ENCODE data around the gene SFMBT1. TPM values are rescaled to one million over a fixed set of nuclear protein-coding genes. Genes with fewer than 3 reads are reported as not detected.

Gene SFMBT1
- total RNA-seq, 2 experiments from 2014 or later: 12.9 to 18.1 TPM

DNA sequence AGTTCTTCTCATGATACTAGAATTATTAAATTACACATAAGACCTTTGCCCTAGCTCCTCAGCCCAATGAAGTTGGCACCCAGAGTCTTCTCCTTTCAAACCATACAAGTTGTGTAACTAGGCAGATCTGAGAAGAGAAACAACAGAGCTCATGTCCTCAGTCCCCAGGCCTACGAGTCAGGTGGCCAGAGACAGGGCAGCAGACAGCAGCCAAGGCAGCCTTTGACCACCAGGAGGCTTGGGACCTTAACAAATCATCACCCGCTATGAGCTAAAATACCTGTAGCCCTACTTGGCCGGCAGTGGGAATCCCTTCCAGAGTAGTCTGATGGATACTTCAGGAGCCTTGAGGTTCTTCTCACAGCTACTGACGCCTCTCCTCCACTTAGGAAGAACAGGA is 166.8 kb downstream of the SFMBT1 start:
- TF ChIP-seq EZH2phosphoT487 (IDR thresholded peaks at IDR 0.05; ENCODE audit: borderline replicate concordance, low read depth, low read length): no peak
- TF ChIP-seq, protein P1, sequence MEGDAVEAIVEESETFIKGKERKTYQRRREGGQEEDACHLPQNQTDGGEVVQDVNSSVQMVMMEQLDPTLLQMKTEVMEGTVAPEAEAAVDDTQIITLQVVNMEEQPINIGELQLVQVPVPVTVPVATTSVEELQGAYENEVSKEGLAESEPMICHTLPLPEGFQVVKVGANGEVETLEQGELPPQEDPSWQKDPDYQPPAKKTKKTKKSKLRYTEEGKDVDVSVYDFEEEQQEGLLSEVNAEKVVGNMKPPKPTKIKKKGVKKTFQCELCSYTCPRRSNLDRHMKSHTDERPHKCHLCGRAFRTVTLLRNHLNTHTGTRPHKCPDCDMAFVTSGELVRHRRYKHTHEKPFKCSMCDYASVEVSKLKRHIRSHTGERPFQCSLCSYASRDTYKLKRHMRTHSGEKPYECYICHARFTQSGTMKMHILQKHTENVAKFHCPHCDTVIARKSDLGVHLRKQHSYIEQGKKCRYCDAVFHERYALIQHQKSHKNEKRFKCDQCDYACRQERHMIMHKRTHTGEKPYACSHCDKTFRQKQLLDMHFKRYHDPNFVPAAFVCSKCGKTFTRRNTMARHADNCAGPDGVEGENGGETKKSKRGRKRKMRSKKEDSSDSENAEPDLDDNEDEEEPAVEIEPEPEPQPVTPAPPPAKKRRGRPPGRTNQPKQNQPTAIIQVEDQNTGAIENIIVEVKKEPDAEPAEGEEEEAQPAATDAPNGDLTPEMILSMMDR (conservative IDR thresholded peaks at IDR 0.05; ENCODE audit: low read length): no peak
- Histone ChIP-seq H3K4me1 (ENCODE audit: insufficient read depth, low read length, poor library complexity, severe bottlenecking) (peaks cover 5% of the 10 kb centered on the region), H4K20me1 (ENCODE audit: insufficient read depth, low read length) (no peaks in the 10 kb centered on the region), H2AFZ (ENCODE audit: low read length) (no peak overlapping the region), H3K9me3 (ENCODE audit: low read length) (no peaks in the 10 kb centered on the region), H3K27ac (ENCODE audit: low read depth, low read length, poor library complexity, severe bottlenecking) (no peak overlapping the region), H3K36me3 (ENCODE audit: insufficient read depth, low read length) (no peaks in the 10 kb centered on the region), H3K4me3 (ENCODE audit: low read depth, low read length, poor library complexity, severe bottlenecking) (no peak overlapping the region), H3K4me2 (ENCODE audit: low read length) (no peak overlapping the region), H3K9me2 (ENCODE audit: insufficient read depth, low read length) (no peaks in the 10 kb centered on the region), H3K79me2 (ENCODE audit: insufficient read depth, low read depth, low read length) (no peaks in the 10 kb centered on the region)
- ChIA-PET POLR2A (interaction anchor here (0.8 to 1.1 kb wide), 2 partner anchors 18 to 24 kb away, joined by 3 to 4 read pairs; partner anchors contain the start of gene STIMATE), CTCF (ENCODE audit: unreplicated experiment) (no interaction called here)
- DNase-seq (ENCODE audit: low spot score): no peak
- intact Hi-C loops (cut with micrococcal nuclease; ENCODE audit: unreplicated experiment): no loop called here
- BruUV-seq (replicated peaks): no TSS peak

GRCh38 chr3:52877085-52877484 is 168.8 kb downstream of the SFMBT1 start:
- intact Hi-C loops (cut with micrococcal nuclease; ENCODE audit: unreplicated experiment): no loop called here
- DNase-seq (ENCODE audit: low spot score): no peak
- Histone ChIP-seq H3K36me3 (ENCODE audit: insufficient read depth, low read length) (no peaks in the 10 kb centered on the region), H3K9me2 (ENCODE audit: insufficient read depth, low read length) (no peaks in the 10 kb centered on the region), H3K4me3 (ENCODE audit: low read depth, low read length, poor library complexity, severe bottlenecking) (no peak overlapping the region), H2AFZ (ENCODE audit: low read length) (no peak overlapping the region), H3K9me3 (ENCODE audit: low read length) (no peaks in the 10 kb centered on the region), H3K4me1 (ENCODE audit: insufficient read depth, low read length, poor library complexity, severe bottlenecking) (peaks cover 4% of the 10 kb centered on the region), H4K20me1 (ENCODE audit: insufficient read depth, low read length) (no peaks in the 10 kb centered on the region), H3K4me2 (ENCODE audit: low read length) (no peak overlapping the region), H3K27ac (ENCODE audit: low read depth, low read length, poor library complexity, severe bottlenecking) (no peak overlapping the region), H3K79me2 (ENCODE audit: insufficient read depth, low read depth, low read length) (no peaks in the 10 kb centered on the region)
- no TSS peak for BruUV-seq (replicated peaks)
- TF ChIP-seq EZH2phosphoT487 (IDR thresholded peaks at IDR 0.05; ENCODE audit: borderline replicate concordance, low read depth, low read length): no peak
- POLR2A ChIA-PET: interaction anchor here (0.6 to 1.1 kb wide), 2 partner anchors 15 to 16 kb away, joined by 3 read pairs; no protein-coding TSS in a partner anchor
- CTCF ChIA-PET (ENCODE audit: unreplicated experiment): no interaction called here

DNA sequence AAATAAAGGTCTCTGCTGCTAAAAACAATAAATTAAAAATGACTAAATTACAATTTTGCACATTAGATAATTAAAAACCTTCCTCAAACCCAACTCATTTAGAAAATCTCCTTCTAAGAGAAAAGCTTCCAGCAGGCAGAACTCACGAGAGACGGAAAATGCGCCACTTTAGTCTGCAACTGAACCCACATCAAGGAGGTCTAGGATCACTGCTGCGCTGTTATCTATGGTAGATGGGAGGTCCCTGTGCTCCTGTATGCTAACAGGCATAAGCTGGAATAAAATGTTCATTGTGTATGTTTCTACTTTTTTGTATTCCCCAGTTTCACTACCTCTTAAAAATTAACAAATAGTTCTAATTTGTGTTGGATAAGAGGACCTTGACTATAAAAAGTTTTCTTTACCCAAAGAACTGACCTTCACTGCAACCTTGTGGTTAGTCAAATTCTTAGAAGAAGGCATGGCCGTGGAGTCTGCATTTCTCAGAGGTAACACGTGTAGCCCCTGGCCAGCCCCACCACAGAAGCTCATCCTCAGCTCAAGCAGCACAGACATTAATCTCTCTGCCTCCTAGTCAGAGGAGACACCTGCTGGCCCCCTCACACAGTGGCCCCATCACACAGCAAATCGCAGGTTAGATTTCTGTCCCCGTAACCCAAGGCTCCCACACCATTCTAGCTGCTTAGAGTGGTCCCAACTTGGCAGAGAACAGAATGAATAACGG is 170.8 kb downstream of the SFMBT1 start:
- no peak overlapping the region for H3K4me3 ChIP-seq (ENCODE audit: low read depth, low read length, poor library complexity, severe bottlenecking)
- H3K9me3 ChIP-seq (ENCODE audit: low read length): no peaks in the 10 kb centered on the region
- no TSS peak for BruUV-seq (replicated peaks)
- ChIA-PET POLR2A (interaction anchor here (0.6 kb wide), 1 partner anchor 1261 kb away, joined by 3 read pairs; no protein-coding TSS in a partner anchor), CTCF (ENCODE audit: unreplicated experiment) (no interaction called here)
- no peaks in the 10 kb centered on the region for H3K36me3 ChIP-seq (ENCODE audit: insufficient read depth, low read length)
- no peaks in the 10 kb centered on the region for H3K9me2 ChIP-seq (ENCODE audit: insufficient read depth, low read length)
- no peaks in the 10 kb centered on the region for H3K79me2 ChIP-seq (ENCODE audit: insufficient read depth, low read depth, low read length)
- no peak overlapping the region for H2AFZ ChIP-seq (ENCODE audit: low read length)
- H3K4me1 ChIP-seq (ENCODE audit: insufficient read depth, low read length, poor library complexity, severe bottlenecking): no peaks in the 10 kb centered on the region
- no peak for TF ChIP-seq EZH2phosphoT487 (IDR thresholded peaks at IDR 0.05; ENCODE audit: borderline replicate concordance, low read depth, low read length)
- TF ChIP-seq, protein P1 (conservative IDR thresholded peaks at IDR 0.05; ENCODE audit: low read length): no peak
- no peak overlapping the region for H3K4me2 ChIP-seq (ENCODE audit: low read length)
- intact Hi-C loops (cut with micrococcal nuclease; ENCODE audit: unreplicated experiment): no loop called here
- no peak overlapping the region for H3K27ac ChIP-seq (ENCODE audit: low read depth, low read length, poor library complexity, severe bottlenecking)
- no peak for DNase-seq (ENCODE audit: low spot score)
- H4K20me1 ChIP-seq (ENCODE audit: insufficient read depth, low read length): no peaks in the 10 kb centered on the region; the same call in 1 of the 2 replicates

Measured in OCI-LY7 (cell line).